ENCODE results near the gene DDX39A. TPM values are rescaled to one million over a fixed set of nuclear protein-coding genes. Genes with fewer than 3 reads are reported as not detected.
A peak's percentile ranks its signal among the peaks of the same experiment; 100 is the strongest.
"Not testable (repeated sequence)": the region's sequence is repeated elsewhere in the genome, so short reads cannot be mapped to it uniquely, and the experiment has no call there.

The DDX39A gene
- total RNA-seq, 1 donor from 2014 or later, result 73.0 TPM

- peak; percentile 39 for DNase-seq (ENCODE audit: low read depth)
Observed at GRCh38 chr19:14366529-14366928, 52.6 kb downstream of the DDX39A start.

DNA sequence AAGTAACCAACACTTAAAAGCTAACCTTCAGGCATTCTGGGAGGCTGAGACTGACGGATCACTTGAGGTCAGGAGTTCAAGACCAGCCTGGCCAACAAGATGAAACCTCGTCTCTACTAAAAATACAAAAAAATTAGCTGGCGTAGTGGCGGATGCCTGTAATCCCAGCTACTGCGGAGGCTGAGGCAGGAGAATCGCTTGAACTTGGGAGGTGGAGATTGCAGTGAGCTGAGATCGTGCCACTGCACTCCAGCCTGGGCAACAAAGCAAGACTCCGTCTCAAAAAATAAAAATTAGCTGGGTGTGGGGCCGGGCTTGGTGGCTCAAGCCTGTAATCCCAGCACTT, 55.1 kb downstream of the DDX39A start:
- not testable (repeated sequence) for DNase-seq (ENCODE audit: low read depth)

DNA sequence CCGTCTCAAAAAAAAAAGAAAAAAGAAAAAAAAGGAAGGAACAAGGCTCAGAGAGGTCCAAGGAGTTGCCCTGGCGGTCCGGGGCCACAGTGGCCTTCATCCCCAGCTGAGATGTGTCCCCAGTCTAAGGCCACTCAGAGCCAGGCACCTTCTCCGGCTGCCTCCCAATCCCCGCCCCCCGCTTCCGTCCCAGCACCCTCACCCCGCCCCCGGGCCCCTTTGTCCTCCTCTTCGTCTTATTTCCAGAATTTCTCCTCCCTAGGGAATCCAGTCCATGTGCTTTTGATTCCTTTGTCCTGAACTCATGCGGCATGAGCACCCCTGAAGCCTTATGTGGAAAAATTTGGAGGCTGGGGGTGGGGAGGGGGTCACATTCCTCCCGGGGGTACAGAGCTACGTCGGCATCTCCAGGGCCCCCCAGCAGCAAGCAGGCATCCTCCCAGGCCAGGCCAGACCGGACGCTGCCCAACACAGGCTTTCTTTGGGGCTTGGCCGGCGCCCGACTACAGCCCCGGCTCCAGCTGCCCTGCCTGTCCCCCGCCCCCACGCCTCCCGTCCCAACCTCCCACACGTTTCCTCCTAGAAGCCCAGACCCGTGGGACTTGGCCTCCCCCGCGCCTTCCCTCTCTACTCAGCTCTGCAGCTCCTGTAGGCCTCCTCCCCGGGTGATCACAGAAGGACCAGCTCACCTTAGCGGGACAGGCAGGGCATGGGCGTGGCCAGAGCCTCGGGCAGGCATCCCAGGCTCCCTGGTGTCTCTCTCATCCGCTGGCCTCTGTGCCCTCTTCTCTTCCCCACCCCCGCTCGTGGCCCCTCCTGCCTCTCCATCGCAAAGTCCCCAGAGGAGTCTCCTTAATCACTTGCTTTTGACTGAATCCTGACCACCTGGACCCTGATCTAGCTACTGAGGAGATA, 55.7 kb downstream of the DDX39A start:
- DNase-seq (ENCODE audit: low read depth), result peak; percentile 51

- no peak for DNase-seq (ENCODE audit: low read depth)
Observed at GRCh38 chr19:14361824-14362223, 57.3 kb downstream of the DDX39A start.

Other genes with a start within 250 kb of the DDX39A start
- gene ADGRL1, start 213.2 kb downstream of the DDX39A start, total RNA-seq, result 1.1 and 1.8 TPM in 2 replicates
- 32.5 and 85.6 TPM in 2 replicates for gene ADGRE5, start 37.9 kb downstream of the DDX39A start, total RNA-seq
- gene PKN1, start 14.0 kb upstream of the DDX39A start, total RNA-seq, result 91.8 and 94.9 TPM in 2 replicates
- not detected in 2 replicates for gene PTGER1, start 56.0 kb upstream of the DDX39A start, total RNA-seq
- gene GIPC1, start 76.8 kb upstream of the DDX39A start, total RNA-seq, result 129 and 141 TPM in 2 replicates
- 53.2 and 61.1 TPM in 2 replicates for gene DNAJB1, start 99.1 kb upstream of the DDX39A start, total RNA-seq
- 103 TPM in 2 replicates for gene TECR, start 110.3 kb upstream of the DDX39A start, total RNA-seq
- gene NDUFB7, start 152.7 kb upstream of the DDX39A start, total RNA-seq, result 256 and 328 TPM in 2 replicates
- gene CLEC17A, start 163.7 kb upstream of the DDX39A start, total RNA-seq, result not detected in 2 replicates